Measurements from ENCODE around the gene TGFBRAP1.
A peak's percentile ranks its signal among the peaks of the same experiment; 100 is the strongest.

TGFBRAP1 gene

GRCh38 chr2:105235388-105236059 is 94.0 kb downstream of the TGFBRAP1 start:
- peak; percentile 41 for DNase-seq

- no peak for DNase-seq
Observed at GRCh38 chr2:105231232-105231619, 98.3 kb downstream of the TGFBRAP1 start.

- no peak for DNase-seq
Observed at GRCh38 chr2:105224444-105224843, 105.1 kb downstream of the TGFBRAP1 start.

GRCh38 chr2:105220604-105221003 is 108.9 kb downstream of the TGFBRAP1 start:
- no peak for DNase-seq

- DNase-seq, result no peak
Observed at GRCh38 chr2:105215586-105216192, 113.8 kb downstream of the TGFBRAP1 start.

Measured in NCI-H774 (cell line).